ENCODE measurements around the gene HOXD12.

HOXD12 gene

GRCh38 chr2:176117823-176118371, 18.3 kb downstream of the HOXD12 start:
- H3K4me3 ChIP-seq (ENCODE audit: low read depth, low read length) = no peak overlapping the region
- peaks cover 100% of the 10 kb centered on the region for H3K27me3 ChIP-seq (ENCODE audit: control insufficient read depth, insufficient read depth, low read length)
- H3K9me3 ChIP-seq (ENCODE audit: control insufficient read depth, insufficient read depth, low read depth, low read length) = no peaks in the 10 kb centered on the region
- no peaks in the 10 kb centered on the region for H3K36me3 ChIP-seq (ENCODE audit: control insufficient read depth, insufficient read depth, low read length)
- H3K27ac ChIP-seq (ENCODE audit: low read depth, low read length) = no peak overlapping the region
- H3K9ac ChIP-seq (ENCODE audit: low read length) = no peak overlapping the region
- no peaks in the 10 kb centered on the region for H3K4me1 ChIP-seq (ENCODE audit: control insufficient read depth, insufficient read depth, low read length)

- H3K36me3 ChIP-seq (ENCODE audit: control insufficient read depth, insufficient read depth, low read length) = no peaks in the 10 kb centered on the region
- peaks cover 100% of the 10 kb centered on the region for H3K27me3 ChIP-seq (ENCODE audit: control insufficient read depth, insufficient read depth, low read length)
- H3K27ac ChIP-seq (ENCODE audit: low read depth, low read length) = no peak overlapping the region
- H3K9ac ChIP-seq (ENCODE audit: low read length) = no peak overlapping the region
- no peak overlapping the region for H3K4me3 ChIP-seq (ENCODE audit: low read depth, low read length)
- no peaks in the 10 kb centered on the region for H3K4me1 ChIP-seq (ENCODE audit: control insufficient read depth, insufficient read depth, low read length)
- no peaks in the 10 kb centered on the region for H3K9me3 ChIP-seq (ENCODE audit: control insufficient read depth, insufficient read depth, low read depth, low read length)
Observed at GRCh38 chr2:176118601-176119339, 19.2 kb downstream of the HOXD12 start.

- no peak overlapping the region for H3K27ac ChIP-seq (ENCODE audit: low read depth, low read length)
- no peaks in the 10 kb centered on the region for H3K36me3 ChIP-seq (ENCODE audit: control insufficient read depth, insufficient read depth, low read length)
- peaks cover 100% of the 10 kb centered on the region for H3K27me3 ChIP-seq (ENCODE audit: control insufficient read depth, insufficient read depth, low read length)
- H3K4me3 ChIP-seq (ENCODE audit: low read depth, low read length) = no peak overlapping the region; the same call in 1 of the 2 replicates
- no peaks in the 10 kb centered on the region for H3K9me3 ChIP-seq (ENCODE audit: control insufficient read depth, insufficient read depth, low read depth, low read length)
- H3K4me1 ChIP-seq (ENCODE audit: control insufficient read depth, insufficient read depth, low read length) = no peaks in the 10 kb centered on the region
- H3K9ac ChIP-seq (ENCODE audit: low read length) = peak overlapping the region; percentile 61
Observed at GRCh38 chr2:176120364-176121189, 21.0 kb downstream of the HOXD12 start.

- H3K9me3 ChIP-seq (ENCODE audit: control insufficient read depth, insufficient read depth, low read depth, low read length) = no peaks in the 10 kb centered on the region
- no peak overlapping the region for H3K27ac ChIP-seq (ENCODE audit: low read depth, low read length)
- H3K4me1 ChIP-seq (ENCODE audit: control insufficient read depth, insufficient read depth, low read length) = no peaks in the 10 kb centered on the region
- H3K9ac ChIP-seq (ENCODE audit: low read length) = peak overlapping the region; percentile 61
- peak overlapping the region; percentile 31 for H3K4me3 ChIP-seq (ENCODE audit: low read depth, low read length)
- H3K36me3 ChIP-seq (ENCODE audit: control insufficient read depth, insufficient read depth, low read length) = no peaks in the 10 kb centered on the region
- peaks cover 100% of the 10 kb centered on the region for H3K27me3 ChIP-seq (ENCODE audit: control insufficient read depth, insufficient read depth, low read length)
Observed at GRCh38 chr2:176121190-176122051, 21.8 kb downstream of the HOXD12 start.

GRCh38 chr2:176122052-176122682, 22.6 kb downstream of the HOXD12 start:
- no peaks in the 10 kb centered on the region for H3K4me1 ChIP-seq (ENCODE audit: control insufficient read depth, insufficient read depth, low read length)
- H3K9ac ChIP-seq (ENCODE audit: low read length) = peak overlapping the region; percentile 69
- H3K27me3 ChIP-seq (ENCODE audit: control insufficient read depth, insufficient read depth, low read length) = peaks cover 100% of the 10 kb centered on the region
- peak overlapping the region; percentile 57 for H3K4me3 ChIP-seq (ENCODE audit: low read depth, low read length)
- H3K27ac ChIP-seq (ENCODE audit: low read depth, low read length) = peak overlapping the region; percentile 2; the same call in 1 of the 2 replicates
- no peaks in the 10 kb centered on the region for H3K36me3 ChIP-seq (ENCODE audit: control insufficient read depth, insufficient read depth, low read length)
- H3K9me3 ChIP-seq (ENCODE audit: control insufficient read depth, insufficient read depth, low read depth, low read length) = no peaks in the 10 kb centered on the region

DNA sequence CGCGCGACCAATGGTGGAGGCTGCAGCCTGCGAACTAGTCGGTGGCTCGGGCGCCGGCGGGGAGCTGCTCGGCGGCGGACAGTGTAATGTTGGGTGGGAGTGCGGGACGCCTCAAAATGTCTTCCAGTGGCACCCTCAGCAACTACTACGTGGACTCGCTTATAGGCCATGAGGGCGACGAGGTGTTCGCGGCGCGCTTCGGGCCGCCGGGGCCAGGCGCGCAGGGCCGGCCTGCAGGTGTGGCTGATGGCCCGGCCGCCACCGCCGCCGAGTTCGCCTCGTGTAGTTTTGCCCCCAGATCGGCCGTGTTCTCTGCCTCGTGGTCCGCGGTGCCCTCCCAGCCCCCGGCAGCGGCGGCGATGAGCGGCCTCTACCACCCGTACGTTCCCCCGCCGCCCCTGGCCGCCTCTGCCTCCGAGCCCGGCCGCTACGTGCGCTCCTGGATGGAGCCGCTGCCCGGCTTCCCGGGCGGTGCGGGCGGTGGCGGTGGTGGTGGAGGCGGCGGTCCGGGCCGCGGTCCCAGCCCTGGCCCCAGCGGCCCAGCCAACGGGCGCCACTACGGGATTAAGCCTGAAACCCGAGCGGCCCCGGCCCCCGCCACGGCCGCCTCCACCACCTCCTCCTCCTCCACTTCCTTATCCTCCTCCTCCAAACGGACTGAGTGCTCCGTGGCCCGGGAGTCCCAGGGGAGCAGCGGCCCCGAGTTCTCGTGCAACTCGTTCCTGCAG, 23.3 kb downstream of the HOXD12 start, which contains the start of gene HOXD9:
Gene HOXD9 (plus strand): TSS at position 37 of the 728 bp plus-strand sequence. CDS start 50 bp downstream, at position 87.
- Histone ChIP-seq H3K4me3 (ENCODE audit: low read depth, low read length) (peak within 1 kb of the TSS; percentile 57), H3K9ac (ENCODE audit: low read length) (peak within 1 kb of the TSS; percentile 69), H3K9me3 (ENCODE audit: control insufficient read depth, insufficient read depth, low read depth, low read length) (no peaks in the 10 kb centered on the region), H3K27ac (ENCODE audit: low read depth, low read length) (peak within 1 kb of the TSS; percentile 2; the same call in 1 of the 2 replicates), H3K27me3 (ENCODE audit: control insufficient read depth, insufficient read depth, low read length) (peaks cover 100% of the 10 kb centered on the region), H3K4me1 (ENCODE audit: control insufficient read depth, insufficient read depth, low read length) (0 out of 2 replicates have a peak, but pooled peaks cover under 1% of the 10 kb centered on the region), H3K36me3 (ENCODE audit: control insufficient read depth, insufficient read depth, low read length) (no peaks in the 10 kb centered on the region)

- peaks cover 100% of the 10 kb centered on the region for H3K27me3 ChIP-seq (ENCODE audit: control insufficient read depth, insufficient read depth, low read length)
- H3K4me3 ChIP-seq (ENCODE audit: low read depth, low read length) = peak overlapping the region; percentile 57
- H3K36me3 ChIP-seq (ENCODE audit: control insufficient read depth, insufficient read depth, low read length) = no peaks in the 10 kb centered on the region
- H3K27ac ChIP-seq (ENCODE audit: low read depth, low read length) = no peak overlapping the region
- peak overlapping the region; percentile 69 for H3K9ac ChIP-seq (ENCODE audit: low read length)
- no peaks in the 10 kb centered on the region for H3K9me3 ChIP-seq (ENCODE audit: control insufficient read depth, insufficient read depth, low read depth, low read length)
- peaks cover 8% of the 10 kb centered on the region for H3K4me1 ChIP-seq (ENCODE audit: control insufficient read depth, insufficient read depth, low read length)
Observed at GRCh38 chr2:176123411-176124109, 24.0 kb downstream of the HOXD12 start.

- Histone ChIP-seq H3K27me3 (ENCODE audit: control insufficient read depth, insufficient read depth, low read length) (peaks cover 100% of the 10 kb centered on the region), H3K9me3 (ENCODE audit: control insufficient read depth, insufficient read depth, low read depth, low read length) (no peaks in the 10 kb centered on the region), H3K4me3 (ENCODE audit: low read depth, low read length) (peak overlapping the region; percentile 57; the same call in 1 of the 2 replicates), H3K27ac (ENCODE audit: low read depth, low read length) (no peak overlapping the region; the same call in 1 of the 2 replicates), H3K9ac (ENCODE audit: low read length) (peak overlapping the region; percentile 69), H3K4me1 (ENCODE audit: control insufficient read depth, insufficient read depth, low read length) (peaks cover 13% of the 10 kb centered on the region), H3K36me3 (ENCODE audit: control insufficient read depth, insufficient read depth, low read length) (no peaks in the 10 kb centered on the region)
Observed at GRCh38 chr2:176124110-176124946, 24.7 kb downstream of the HOXD12 start.

Measured in HUES6 (cell line).